ENCODE measurements around the gene CREB3L4. TPM values are rescaled to one million over a fixed set of nuclear protein-coding genes. Genes with fewer than 3 reads are reported as not detected.
"Not testable (repeated sequence)": the region's sequence is repeated elsewhere in the genome, so short reads cannot be mapped to it uniquely, and the experiment has no call there.

CREB3L4 gene
- total RNA-seq, 2 experiments from 2014 or later = 6.9 to 7.9 TPM

DNA sequence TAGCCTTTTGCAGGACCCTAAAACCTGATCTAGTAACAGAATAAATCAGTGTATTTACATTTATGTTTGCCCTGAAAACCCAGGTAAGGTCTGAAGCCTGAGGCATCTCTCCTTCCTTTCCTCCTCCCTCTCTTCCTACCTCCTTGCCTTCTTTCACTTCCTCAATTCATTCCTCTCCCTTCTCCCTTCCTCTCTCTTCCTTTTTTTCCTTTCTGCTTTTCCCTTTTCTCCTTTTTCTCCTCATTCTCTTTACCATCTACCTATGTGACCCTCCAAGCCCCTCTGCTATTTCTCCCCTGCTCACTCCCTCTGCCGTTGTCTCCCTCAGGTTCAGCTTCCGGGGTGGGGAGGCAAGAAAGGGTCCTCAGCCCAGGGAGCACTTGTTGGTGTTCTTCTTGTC lies 14.0 kb downstream of the CREB3L4 start:
- POLR2A ChIA-PET = interaction anchor here (0.6 kb wide), 1 partner anchor 218 kb away, joined by 3 read pairs; no protein-coding TSS in a partner anchor
- H3K36me3 Mint-ChIP-seq (ENCODE audit: low read depth); H3K9me3 Mint-ChIP-seq; CTCF ChIA-PET; H3K4me3 Mint-ChIP-seq; H3K27ac Mint-ChIP-seq; H3K27me3 Mint-ChIP-seq; DNase-seq: not testable (repeated sequence)
- peaks cover 34% of the 10 kb centered on the region for H3K4me1 Mint-ChIP-seq

DNA sequence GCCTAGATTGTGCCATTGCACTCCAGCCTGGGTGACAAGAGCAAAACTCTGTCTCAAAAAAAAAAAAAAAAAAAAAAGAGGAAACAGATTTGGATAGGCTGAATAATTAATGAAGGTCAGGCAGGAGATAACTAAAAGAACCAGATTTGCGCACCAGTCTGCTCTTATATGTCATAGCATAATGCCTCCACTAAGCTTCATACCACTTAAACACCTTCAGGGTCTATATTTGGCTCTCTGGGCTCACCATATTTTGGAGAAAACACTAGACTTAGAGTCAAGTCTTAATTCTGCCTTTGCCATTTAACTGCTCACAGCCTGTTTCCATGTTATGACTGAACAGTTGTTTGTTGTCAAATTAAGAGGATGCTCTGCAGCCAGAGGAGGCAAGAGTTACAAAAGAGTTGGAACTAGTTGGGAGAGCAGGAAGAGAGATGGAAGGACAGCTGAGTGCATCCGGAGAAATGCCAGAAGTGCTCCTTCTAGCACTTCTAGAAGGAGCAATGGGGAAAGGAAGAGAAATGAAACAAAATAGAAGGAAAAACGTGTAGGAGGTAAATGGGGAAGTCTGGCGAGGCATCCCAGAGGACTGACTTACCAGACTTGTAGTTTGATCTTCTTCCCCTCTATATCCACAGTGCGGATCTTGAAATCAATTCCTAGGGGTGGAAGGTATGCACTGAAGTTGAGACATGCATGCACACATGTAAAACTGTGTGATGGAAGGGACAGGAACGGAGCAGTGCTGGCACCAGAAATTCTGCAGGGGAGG lies 16.6 kb downstream of the CREB3L4 start:
- H3K9me3 Mint-ChIP-seq = no peaks in the 10 kb centered on the region
- DNase-seq = no peak
- no peaks in the 10 kb centered on the region for H3K27me3 Mint-ChIP-seq
- H3K27ac Mint-ChIP-seq = no peak overlapping the region
- H3K36me3 Mint-ChIP-seq (ENCODE audit: low read depth) = no peaks in the 10 kb centered on the region
- no peak overlapping the region for H3K4me3 Mint-ChIP-seq
- H3K4me1 Mint-ChIP-seq = peaks cover 30% of the 10 kb centered on the region
- ChIA-PET POLR2A (no interaction called here), CTCF (interaction anchor here (0.5 to 3.5 kb wide), 7 partner anchors 8 to 209 kb away, joined by 3 to 32 read pairs (median 3); partner anchors contain the start of genes CREB3L4, DENND4B, JTB and SLC27A3)

DNA sequence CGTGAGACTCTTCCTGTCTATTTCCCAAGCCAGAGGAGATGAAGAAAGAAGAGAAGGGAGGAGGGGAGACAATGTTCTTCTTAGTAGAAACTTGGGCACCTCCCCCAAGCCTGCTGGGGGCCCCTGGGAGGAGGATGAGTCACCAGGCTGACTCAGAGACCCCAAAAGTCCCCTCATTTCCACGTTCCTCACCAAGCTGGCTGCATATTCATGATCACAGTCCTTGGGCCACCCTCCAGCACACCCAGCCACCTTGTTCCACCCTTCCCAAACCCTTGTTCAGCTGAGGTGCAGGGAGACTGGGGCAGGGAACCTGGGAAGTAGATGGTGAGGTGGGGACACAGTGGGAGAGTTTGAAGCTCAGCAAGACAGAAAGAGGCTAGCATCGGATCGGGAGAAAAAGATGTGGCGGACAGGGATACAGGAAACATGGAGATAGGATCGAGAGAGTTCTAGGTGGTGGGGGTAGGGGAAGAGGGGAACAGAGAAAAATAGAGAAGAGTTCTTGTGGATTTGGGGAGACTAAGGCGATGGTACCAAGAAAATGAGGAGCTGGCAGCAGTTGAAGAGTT lies 17.7 kb downstream of the CREB3L4 start:
- DNase-seq = no peak
- Mint-ChIP-seq H3K9me3 (no peaks in the 10 kb centered on the region), H3K36me3 (ENCODE audit: low read depth) (no peaks in the 10 kb centered on the region), H3K27ac (peak overlapping the region; percentile 61), H3K27me3 (no peaks in the 10 kb centered on the region), H3K4me1 (peaks cover 33% of the 10 kb centered on the region), H3K4me3 (peak overlapping the region; percentile 6)
- POLR2A ChIA-PET = interaction anchor here (0.6 kb wide), 1 partner anchor 194 kb away, joined by 5 read pairs; no protein-coding TSS in a partner anchor
- CTCF ChIA-PET = interaction anchor here (0.7 to 3.5 kb wide), 9 partner anchors 9 to 251 kb away, joined by 3 to 32 read pairs (median 5); partner anchors contain the start of genes CREB3L4, JTB, SLC27A3 and SLC39A1

DNA sequence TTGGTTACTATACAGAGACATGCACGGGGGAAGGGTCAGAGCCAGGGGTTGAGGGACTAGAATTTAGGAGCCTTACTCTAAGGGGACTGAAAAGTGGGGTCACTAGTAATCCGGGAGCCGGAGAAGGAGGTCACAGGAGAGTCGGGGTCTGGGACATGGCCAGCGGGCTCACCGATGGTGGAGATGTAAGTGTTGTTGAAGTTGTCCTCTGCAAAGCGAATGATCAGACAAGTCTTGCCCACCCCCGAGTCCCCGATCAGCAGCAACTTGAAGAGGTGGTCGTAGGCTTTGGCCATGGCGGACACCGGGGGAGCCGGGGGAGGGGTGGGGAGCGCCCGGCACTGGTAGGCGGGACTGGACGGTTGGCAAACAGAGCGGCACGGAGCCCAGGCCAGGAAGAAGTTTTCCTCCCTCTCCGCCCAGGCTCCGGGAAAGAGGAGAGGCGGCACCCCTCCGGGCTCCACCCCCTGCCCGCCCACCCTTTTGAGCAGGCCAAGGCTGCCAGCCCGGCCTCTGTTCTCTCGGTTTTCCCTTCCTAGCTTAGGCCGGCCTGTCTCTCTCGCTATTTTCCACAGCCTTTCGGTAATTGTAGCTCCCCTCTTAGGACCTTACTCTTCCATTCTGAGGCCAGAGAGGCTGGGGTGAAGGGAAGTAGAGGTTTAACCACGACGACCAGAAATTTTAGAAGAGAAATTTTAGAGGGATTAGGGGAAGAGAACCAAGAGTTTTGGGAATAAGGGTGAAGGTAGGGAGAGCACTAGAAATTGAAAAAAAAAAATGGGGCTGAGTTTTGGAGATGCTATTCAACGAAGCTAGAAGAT lies 18.4 kb downstream of the CREB3L4 start, which contains the start of gene RAB13:
Gene RAB13, minus strand, starts transcription at position 399 of the 821 bp plus-strand sequence. Its CDS starts 103 bp downstream, at position 296.
- peak within 1 kb of the TSS; percentile 91 for H3K27ac Mint-ChIP-seq
- H3K4me1 Mint-ChIP-seq = peaks cover 34% of the 10 kb centered on the region
- no peaks in the 10 kb centered on the region for H3K27me3 Mint-ChIP-seq
- no peaks in the 10 kb centered on the region for H3K9me3 Mint-ChIP-seq
- ChIA-PET POLR2A (interaction anchor here (0.6 kb wide), 1 partner anchor 195 kb away, joined by 5 read pairs; no protein-coding TSS in a partner anchor), CTCF (interaction anchor here (0.6 to 3.5 kb wide), 23 partner anchors 9 to 453 kb away, joined by 3 to 32 read pairs (median 4); partner anchors contain the start of genes CREB3L4, DENND4B, JTB and SLC27A3)
- peak within 1 kb of the TSS; percentile 50 for H3K4me3 Mint-ChIP-seq
- no peak for DNase-seq
- peaks cover 2% of the 10 kb centered on the region for H3K36me3 Mint-ChIP-seq (ENCODE audit: low read depth)

DNA sequence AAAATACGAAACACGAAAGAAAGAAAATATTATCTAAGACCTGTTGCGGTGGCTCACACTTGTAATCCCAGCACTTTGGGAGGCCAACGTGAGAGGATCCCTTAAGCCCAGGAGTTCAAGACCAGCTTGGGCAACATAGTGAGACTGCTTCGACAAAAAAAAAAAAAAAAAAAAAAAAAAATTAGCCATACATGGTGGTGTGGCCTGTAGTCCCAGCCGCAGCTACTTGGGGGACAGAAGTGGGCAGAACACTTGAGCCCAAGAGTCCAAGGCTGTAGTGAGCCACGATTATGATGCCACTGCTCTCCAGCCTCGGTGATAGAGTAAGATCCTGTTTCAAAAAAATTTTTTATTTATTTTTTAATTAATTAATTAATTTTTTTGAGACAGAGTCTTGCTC lies 19.9 kb downstream of the CREB3L4 start:
- ChIA-PET CTCF (interaction anchor here (0.8 to 3.5 kb wide), 16 partner anchors 11 to 313 kb away, joined by 3 to 32 read pairs (median 4); partner anchors contain the start of genes CREB3L4, DENND4B, GATAD2B and JTB), POLR2A (interaction anchor here (0.5 kb wide), 1 partner anchor 315 kb away, joined by 8 read pairs; no protein-coding TSS in a partner anchor)
- Mint-ChIP-seq H3K9me3 (no peaks in the 10 kb centered on the region), H3K4me1 (peaks cover 48% of the 10 kb centered on the region), H3K36me3 (ENCODE audit: low read depth) (peaks cover 15% of the 10 kb centered on the region), H3K27me3 (no peaks in the 10 kb centered on the region), H3K27ac (peak overlapping the region; percentile 91), H3K4me3 (no peak overlapping the region)
- no peak for DNase-seq

DNA sequence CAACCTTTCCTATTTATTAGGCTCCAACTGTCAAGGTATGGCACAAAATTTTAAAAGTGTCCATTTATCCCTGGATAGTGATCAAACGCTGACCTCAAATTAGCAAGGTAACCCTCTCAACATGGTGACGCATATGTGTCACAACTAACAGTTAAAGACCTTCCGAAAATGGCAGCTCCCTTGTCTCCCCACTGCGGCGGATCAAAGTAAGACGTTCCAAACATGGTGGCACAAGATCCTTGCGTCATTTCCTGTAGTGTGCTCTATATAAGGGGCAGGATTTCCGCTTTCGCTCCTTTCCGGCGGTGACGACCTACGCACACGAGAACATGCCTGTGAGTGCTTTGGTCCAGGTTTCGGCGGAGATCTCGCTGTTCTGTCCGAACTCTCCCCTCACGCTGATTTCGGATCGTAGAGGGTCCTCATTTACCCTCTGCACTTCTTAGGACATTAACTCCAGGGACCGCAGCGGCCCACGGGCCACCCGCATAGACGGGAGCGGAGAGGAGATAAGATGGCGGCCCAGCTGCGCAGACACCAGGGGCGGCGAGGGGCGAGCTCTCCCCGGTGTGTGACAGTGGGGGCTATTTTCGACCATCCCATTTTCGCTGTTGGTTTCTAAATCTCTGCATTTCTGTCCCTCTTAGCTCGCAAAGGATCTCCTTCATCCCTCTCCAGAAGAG lies 22.9 kb downstream of the CREB3L4 start, which contains the start of gene RPS27:
Gene RPS27, plus strand, starts transcription at position 295 of the 683 bp plus-strand sequence. Its CDS starts 35 bp downstream, at position 330.
- Mint-ChIP-seq H3K36me3 (ENCODE audit: low read depth) (peaks cover 34% of the 10 kb centered on the region), H3K4me3 (peak within 1 kb of the TSS; percentile 87), H3K27me3 (no peaks in the 10 kb centered on the region), H3K27ac (peak within 1 kb of the TSS; percentile 96), H3K4me1 (peaks cover 39% of the 10 kb centered on the region), H3K9me3 (no peaks in the 10 kb centered on the region)
- POLR2A ChIA-PET = interaction anchor here (0.5 to 1.4 kb wide), 14 partner anchors 8 to 1015 kb away, joined by 3 to 10 read pairs (median 4); partner anchors contain the start of genes CHTOP, CREB3L4, DENND4B and JTB
- peak; percentile 94 for DNase-seq
- CTCF ChIA-PET = interaction anchor here (0.5 to 2.2 kb wide), 9 partner anchors 8 to 343 kb away, joined by 3 to 6 read pairs (median 3); partner anchors contain the start of genes CREB3L4 and JTB

DNA sequence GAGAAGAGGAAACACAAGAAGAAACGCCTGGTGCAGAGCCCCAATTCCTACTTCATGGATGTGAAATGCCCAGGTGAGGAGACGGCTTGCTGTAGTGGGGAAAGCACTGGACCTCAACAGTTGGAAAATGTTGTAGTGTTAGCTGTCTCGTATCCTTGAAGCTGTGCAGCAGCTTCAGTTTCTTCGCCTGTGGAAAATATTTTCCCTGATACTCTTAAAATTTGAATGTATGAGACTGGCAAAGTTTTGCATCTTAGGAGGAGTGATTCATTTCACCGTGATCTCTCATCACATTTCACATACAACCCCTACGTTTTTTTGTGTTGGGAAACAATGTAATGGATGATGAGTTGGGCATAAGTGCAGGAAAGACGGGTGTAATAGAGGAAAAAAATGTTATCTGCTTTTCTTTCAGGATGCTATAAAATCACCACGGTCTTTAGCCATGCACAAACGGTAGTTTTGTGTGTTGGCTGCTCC lies 23.5 kb downstream of the CREB3L4 start:
- Mint-ChIP-seq H3K27ac (peak overlapping the region; percentile 96), H3K9me3 (no peaks in the 10 kb centered on the region), H3K36me3 (ENCODE audit: low read depth) (peaks cover 36% of the 10 kb centered on the region), H3K4me3 (peak overlapping the region; percentile 87), H3K4me1 (peaks cover 35% of the 10 kb centered on the region), H3K27me3 (no peaks in the 10 kb centered on the region)
- no peak for DNase-seq
- ChIA-PET POLR2A (interaction anchor here (0.9 to 1.4 kb wide), 2 partner anchors 14 to 222 kb away, joined by 3 to 8 read pairs; partner anchors contain the start of gene JTB), CTCF (interaction anchor here (0.6 to 2.2 kb wide), 5 partner anchors 9 to 342 kb away, joined by 3 to 6 read pairs (median 3); partner anchors contain the start of genes CREB3L4 and JTB)

DNA sequence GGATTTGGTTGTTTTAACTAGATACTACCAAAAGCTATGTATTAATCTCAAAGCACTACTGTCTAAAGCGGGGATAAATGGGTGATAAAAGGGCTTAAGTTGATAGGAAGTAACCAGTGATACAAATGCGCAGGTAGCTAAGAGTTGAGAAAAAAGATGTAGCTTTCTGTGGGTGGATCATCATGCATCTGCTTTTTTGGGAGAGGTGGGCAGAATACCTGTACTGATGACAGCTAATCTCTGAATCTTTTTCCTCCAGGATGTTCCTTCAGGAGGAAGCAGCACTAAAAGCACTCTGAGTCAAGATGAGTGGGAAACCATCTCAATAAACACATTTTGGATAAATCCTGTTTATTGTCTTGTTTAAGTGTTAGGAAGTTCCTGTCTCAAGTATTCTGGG lies 24.1 kb downstream of the CREB3L4 start:
- peaks cover 37% of the 10 kb centered on the region for H3K36me3 Mint-ChIP-seq (ENCODE audit: low read depth)

DNA sequence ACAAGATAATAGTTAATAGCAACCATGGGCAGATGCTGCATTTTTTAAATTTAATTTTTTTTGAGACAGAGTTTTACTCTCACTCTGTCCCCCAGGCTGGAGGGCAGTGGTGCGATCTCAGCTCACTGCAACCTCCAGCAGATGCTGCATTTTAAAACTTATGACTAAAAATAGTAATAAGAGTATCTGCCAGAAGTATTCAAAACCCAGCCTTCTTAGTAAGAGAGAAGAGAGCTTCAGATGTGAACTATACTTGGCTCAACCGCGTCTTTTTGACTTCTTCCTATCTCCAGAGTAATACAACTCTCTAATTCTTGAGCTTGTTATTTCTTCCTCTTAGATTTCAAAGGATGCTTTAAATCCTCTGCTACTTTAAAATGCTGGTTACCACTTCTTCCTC lies 27.5 kb downstream of the CREB3L4 start:
- CTCF ChIA-PET = interaction anchor here (1.0 to 1.1 kb wide), 2 partner anchors 8 to 9 kb away, joined by 3 read pairs; no protein-coding TSS in a partner anchor
- DNase-seq = no peak
- no peak overlapping the region for H3K4me3 Mint-ChIP-seq
- no peak overlapping the region for H3K27ac Mint-ChIP-seq
- H3K9me3 Mint-ChIP-seq = no peaks in the 10 kb centered on the region
- peaks cover 37% of the 10 kb centered on the region for H3K36me3 Mint-ChIP-seq (ENCODE audit: low read depth)
- POLR2A ChIA-PET = interaction anchor here (0.6 to 0.7 kb wide), 2 partner anchors 25 to 89 kb away, joined by 3 to 7 read pairs; no protein-coding TSS in a partner anchor
- peaks cover 20% of the 10 kb centered on the region for H3K4me1 Mint-ChIP-seq
- H3K27me3 Mint-ChIP-seq = no peaks in the 10 kb centered on the region

More for the DNA sequence above, 24.1 kb downstream of the CREB3L4 start:
- Mint-ChIP-seq H3K27ac (peak overlapping the region; percentile 96), H3K27me3 (no peaks in the 10 kb centered on the region), H3K9me3 (no peaks in the 10 kb centered on the region), H3K4me1 (peaks cover 30% of the 10 kb centered on the region), H3K4me3 (peak overlapping the region; percentile 87)
- POLR2A ChIA-PET = interaction anchor here (0.9 kb wide), 1 partner anchor 221 kb away, joined by 3 read pairs; no protein-coding TSS in a partner anchor
- DNase-seq = no peak
- CTCF ChIA-PET = interaction anchor here (0.6 to 1.8 kb wide), 2 partner anchors 184 to 320 kb away, joined by 3 to 4 read pairs; no protein-coding TSS in a partner anchor

DNA sequence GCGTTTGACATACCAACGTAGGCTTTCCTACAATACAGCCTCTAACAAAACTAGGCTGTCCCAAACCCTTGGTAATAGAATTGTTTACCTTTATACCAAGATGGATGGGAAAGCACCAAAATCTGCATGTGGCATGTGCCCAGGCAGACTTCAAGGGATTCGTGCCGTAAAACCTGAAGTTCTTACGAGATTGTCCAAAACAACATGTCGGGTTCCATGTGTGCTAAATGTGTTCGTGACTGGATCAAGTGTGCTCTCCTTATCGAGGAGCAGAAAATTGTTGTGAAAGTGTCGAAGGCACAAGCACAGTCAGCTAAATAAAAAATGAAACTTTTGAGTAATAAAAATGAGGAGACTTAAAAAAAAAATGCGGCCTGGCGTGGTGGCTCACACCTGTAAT lies 27.9 kb downstream of the CREB3L4 start:
- H3K27ac Mint-ChIP-seq = no peak overlapping the region
- POLR2A ChIA-PET = interaction anchor here (0.7 kb wide), 1 partner anchor 25 kb away, joined by 3 read pairs; no protein-coding TSS in a partner anchor
- no peak overlapping the region for H3K4me3 Mint-ChIP-seq
- DNase-seq = no peak
- H3K27me3 Mint-ChIP-seq = no peaks in the 10 kb centered on the region
- H3K36me3 Mint-ChIP-seq (ENCODE audit: low read depth) = peaks cover 37% of the 10 kb centered on the region
- peaks cover 17% of the 10 kb centered on the region for H3K4me1 Mint-ChIP-seq
- H3K9me3 Mint-ChIP-seq = no peaks in the 10 kb centered on the region
- CTCF ChIA-PET = interaction anchor here (1.0 to 1.1 kb wide), 2 partner anchors 9 kb away, joined by 3 read pairs; no protein-coding TSS in a partner anchor

DNA sequence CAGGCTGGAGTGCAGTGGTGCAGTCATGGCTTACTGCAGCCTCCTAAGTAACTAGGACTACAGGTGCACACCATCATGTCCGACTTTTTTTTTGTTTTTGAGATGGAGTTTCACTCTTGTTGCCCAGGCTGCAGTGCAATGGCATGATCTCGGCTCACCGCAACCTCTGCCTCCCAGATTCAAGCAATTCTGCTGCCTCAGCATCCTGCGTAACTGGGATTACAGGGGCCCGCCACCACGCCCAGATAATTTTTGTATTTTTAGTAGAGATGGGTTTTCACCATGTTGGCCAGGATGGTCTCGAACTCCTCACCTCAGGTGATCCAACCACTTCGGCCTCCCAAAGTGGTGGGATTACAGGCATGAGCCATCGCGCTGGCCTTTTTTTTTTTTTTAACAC lies 29.2 kb downstream of the CREB3L4 start:
- H3K9me3 Mint-ChIP-seq, H3K27ac Mint-ChIP-seq, DNase-seq, H3K27me3 Mint-ChIP-seq, H3K4me1 Mint-ChIP-seq, H3K4me3 Mint-ChIP-seq: not testable (repeated sequence)
- peaks cover 28% of the 10 kb centered on the region for H3K36me3 Mint-ChIP-seq (ENCODE audit: low read depth)
- CTCF ChIA-PET = interaction anchor here (0.7 kb wide), 1 partner anchor 234 kb away, joined by 3 read pairs; no protein-coding TSS in a partner anchor
- POLR2A ChIA-PET = interaction anchor here (0.6 kb wide), 1 partner anchor 31 kb away, joined by 3 read pairs; no protein-coding TSS in a partner anchor

All from activated CD4-positive, alpha-beta T cell treated with anti-CD3 and anti-CD28 coated beads, Interleukin-2, amount 10 ng/mL, durations not matched to agents 7 days and 5 days (primary cell).